22Rv1 (cell line): Measurements from ENCODE around the gene SUGCT.

Experiments used
- ZFX ChIP-seq: fragments of 450-650 bp; IDR thresholded peaks from 2 replicates; pipeline ENCODE4 v1.6.1; 2017; ENCODE audit warnings: antibody characterized with exemption, borderline replicate concordance
- TF ChIP-seq, protein P1 (sequence below): fragments of 450-650 bp; IDR thresholded peaks from 2 replicates; pipeline ENCODE4 v1.5.1; 2017; ENCODE audit warnings: mild to moderate bottlenecking

DNA sequence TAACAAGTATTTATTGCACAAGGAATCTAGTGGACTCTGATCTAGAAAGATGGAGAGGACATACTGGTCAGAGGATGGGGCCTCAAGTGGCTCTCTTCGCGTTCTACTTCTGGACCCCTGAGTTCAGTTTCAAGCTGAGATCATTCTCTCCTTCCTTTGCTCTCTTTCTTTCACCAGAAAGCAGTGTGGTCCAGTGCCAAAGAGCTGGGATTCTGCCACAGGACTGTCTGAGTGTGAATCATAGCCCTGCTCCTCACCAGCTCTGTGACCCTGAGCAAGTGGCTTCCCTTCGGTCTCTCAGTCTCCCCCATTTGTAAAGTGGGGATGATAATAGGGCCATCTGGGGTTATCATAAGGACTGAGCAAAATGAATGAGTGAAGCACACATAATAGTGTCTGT is 715.2 kb downstream of the SUGCT start:
- TF ChIP-seq, protein P1, sequence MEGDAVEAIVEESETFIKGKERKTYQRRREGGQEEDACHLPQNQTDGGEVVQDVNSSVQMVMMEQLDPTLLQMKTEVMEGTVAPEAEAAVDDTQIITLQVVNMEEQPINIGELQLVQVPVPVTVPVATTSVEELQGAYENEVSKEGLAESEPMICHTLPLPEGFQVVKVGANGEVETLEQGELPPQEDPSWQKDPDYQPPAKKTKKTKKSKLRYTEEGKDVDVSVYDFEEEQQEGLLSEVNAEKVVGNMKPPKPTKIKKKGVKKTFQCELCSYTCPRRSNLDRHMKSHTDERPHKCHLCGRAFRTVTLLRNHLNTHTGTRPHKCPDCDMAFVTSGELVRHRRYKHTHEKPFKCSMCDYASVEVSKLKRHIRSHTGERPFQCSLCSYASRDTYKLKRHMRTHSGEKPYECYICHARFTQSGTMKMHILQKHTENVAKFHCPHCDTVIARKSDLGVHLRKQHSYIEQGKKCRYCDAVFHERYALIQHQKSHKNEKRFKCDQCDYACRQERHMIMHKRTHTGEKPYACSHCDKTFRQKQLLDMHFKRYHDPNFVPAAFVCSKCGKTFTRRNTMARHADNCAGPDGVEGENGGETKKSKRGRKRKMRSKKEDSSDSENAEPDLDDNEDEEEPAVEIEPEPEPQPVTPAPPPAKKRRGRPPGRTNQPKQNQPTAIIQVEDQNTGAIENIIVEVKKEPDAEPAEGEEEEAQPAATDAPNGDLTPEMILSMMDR = no peak
- TF ChIP-seq ZFX = no peak
